Measurements from ENCODE around the gene HAUS8. TPM values are rescaled to one million over a fixed set of nuclear protein-coding genes. Genes with fewer than 3 reads are reported as not detected.

The HAUS8 gene
- total and polyA plus RNA-seq, 2 of the 8 experiments (the other 6 are each of a cell fraction or from before 2014, with no cell fraction given): 18.4 to 23.2 TPM

DNA sequence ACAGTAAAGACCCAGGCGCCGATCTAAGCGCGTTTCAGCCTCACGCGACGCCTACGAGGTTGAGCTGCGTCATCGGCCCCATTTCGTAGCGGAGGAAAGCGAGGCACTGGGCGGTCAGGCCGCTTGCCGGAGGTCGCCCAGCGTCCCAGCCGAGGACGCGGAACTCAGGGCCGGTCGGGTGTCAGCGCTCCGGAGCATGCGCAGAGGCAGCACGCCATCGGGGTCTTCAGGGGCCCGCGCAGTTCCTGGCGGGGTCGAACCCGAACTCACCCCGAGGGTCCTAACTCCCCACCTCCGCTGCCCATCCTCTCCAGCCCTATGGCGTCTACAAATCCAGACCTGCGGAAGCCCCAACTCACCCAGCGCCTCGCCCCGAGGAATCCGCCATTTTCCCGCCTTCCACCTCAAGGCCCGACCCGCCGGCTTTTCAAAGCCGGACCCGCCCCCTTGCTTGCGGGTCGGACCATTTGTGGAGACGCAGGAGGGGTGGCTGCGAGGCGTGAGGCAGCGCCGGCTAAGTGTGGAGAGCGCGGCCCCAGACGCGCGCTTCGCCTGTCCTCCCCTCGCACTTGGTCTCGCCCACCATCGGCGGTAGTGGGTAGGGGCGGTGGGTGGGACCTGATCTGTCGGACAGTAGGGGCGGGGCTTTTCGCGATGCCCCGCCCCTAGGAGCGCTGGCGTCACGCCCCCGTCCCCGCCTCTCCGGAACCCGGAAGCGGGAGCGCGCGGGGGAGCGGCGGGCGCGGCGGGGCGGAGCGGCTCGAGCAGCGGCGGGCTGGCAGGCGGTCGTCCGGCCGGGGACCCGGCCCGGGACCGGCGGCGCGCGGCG lies at the start of gene HAUS8, which contains the start of gene MYO9B (continued):
- TF ChIP-seq, protein P1, sequence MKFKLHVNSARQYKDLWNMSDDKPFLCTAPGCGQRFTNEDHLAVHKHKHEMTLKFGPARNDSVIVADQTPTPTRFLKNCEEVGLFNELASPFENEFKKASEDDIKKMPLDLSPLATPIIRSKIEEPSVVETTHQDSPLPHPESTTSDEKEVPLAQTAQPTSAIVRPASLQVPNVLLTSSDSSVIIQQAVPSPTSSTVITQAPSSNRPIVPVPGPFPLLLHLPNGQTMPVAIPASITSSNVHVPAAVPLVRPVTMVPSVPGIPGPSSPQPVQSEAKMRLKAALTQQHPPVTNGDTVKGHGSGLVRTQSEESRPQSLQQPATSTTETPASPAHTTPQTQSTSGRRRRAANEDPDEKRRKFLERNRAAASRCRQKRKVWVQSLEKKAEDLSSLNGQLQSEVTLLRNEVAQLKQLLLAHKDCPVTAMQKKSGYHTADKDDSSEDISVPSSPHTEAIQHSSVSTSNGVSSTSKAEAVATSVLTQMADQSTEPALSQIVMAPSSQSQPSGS (IDR thresholded peaks at IDR 0.05; ENCODE audit: low read length): 0 out of 2 replicates have a peak, but pooled peaks have one; percentile 21
- no peak for TF ChIP-seq RXRA (IDR thresholded peaks at IDR 0.05; ENCODE audit: insufficient read depth, low read depth, low read length)
- no peak for TF ChIP-seq KDM5A (IDR thresholded peaks at IDR 0.05; ENCODE audit: low read length)
- no peak for TF ChIP-seq NANOG (IDR thresholded peaks at IDR 0.05; ENCODE audit: insufficient read depth, low read depth, low read length, poor library complexity, severe bottlenecking)
- TF ChIP-seq KDM1A (IDR thresholded peaks at IDR 0.05; ENCODE audit: borderline replicate concordance, low read length): no peak
- no peak for TF ChIP-seq CBX8 (IDR thresholded peaks at IDR 0.05; ENCODE audit: borderline replicate concordance, low read depth, low read length)
- TF ChIP-seq RAD21 (IDR thresholded peaks at IDR 0.05 in 1 of 2, conservative IDR thresholded peaks at IDR 0.05 in 1 of 2; ENCODE audit: low read depth in 2 of 2, low read length in 2 of 2): no peak
- TF ChIP-seq HDAC6 (IDR thresholded peaks at IDR 0.05; ENCODE audit: low read depth, low read length): no peak
- TF ChIP-seq TBP (IDR thresholded peaks at IDR 0.05; ENCODE audit: low read depth, low read length): peak; percentile 94
- TF ChIP-seq CBX5 (IDR thresholded peaks at IDR 0.05; ENCODE audit: low read depth, low read length): no peak
- no peak for TF ChIP-seq TEAD4 (IDR thresholded peaks at IDR 0.05; ENCODE audit: low read depth, low read length)
- no peak for TF ChIP-seq SIRT6 (IDR thresholded peaks at IDR 0.05; ENCODE audit: low read length)
- peak; percentile 42 for TF ChIP-seq ASH2L (IDR thresholded peaks at IDR 0.05; ENCODE audit: low read length)
- TF ChIP-seq, protein P2, sequence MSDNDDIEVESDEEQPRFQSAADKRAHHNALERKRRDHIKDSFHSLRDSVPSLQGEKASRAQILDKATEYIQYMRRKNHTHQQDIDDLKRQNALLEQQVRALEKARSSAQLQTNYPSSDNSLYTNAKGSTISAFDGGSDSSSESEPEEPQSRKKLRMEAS (IDR thresholded peaks at IDR 0.05): peak; percentile 66
- TF ChIP-seq POLR2AphosphoS5 (IDR thresholded peaks at IDR 0.05; ENCODE audit: low read depth, low read length): peak; percentile 81
- no peak for TF ChIP-seq GABPA (IDR thresholded peaks at IDR 0.05; ENCODE audit: borderline replicate concordance, insufficient read depth, low read length)
- TF ChIP-seq SP2 (IDR thresholded peaks at IDR 0.05; ENCODE audit: low read length): no peak
- no peak for TF ChIP-seq BRCA1 (IDR thresholded peaks at IDR 0.05; ENCODE audit: low read depth, low read length)
- peak; percentile 99 for TF ChIP-seq TAF1 (IDR thresholded peaks at IDR 0.05; ENCODE audit: low read depth, low read length)
- TF ChIP-seq HDAC2 (IDR thresholded peaks at IDR 0.05; ENCODE audit: borderline replicate concordance in 1 of 2, low read depth in 2 of 2, low read length in 2 of 2): no peak; a peak in 1 of 4 replicates
- peak in 1 of 2 experiments; percentile 100; a peak in 2 of 3 replicates for TF ChIP-seq EP300 (IDR thresholded peaks at IDR 0.05; ENCODE audit: borderline replicate concordance in 1 of 2, low read depth in 2 of 2, low read length in 2 of 2)

Data from H1 (cell line).